Transverse colon (tissue), 4 donors: ENCODE data around the gene PPP1R14C. TPM values are rescaled to one million over a fixed set of nuclear protein-coding genes. Genes with fewer than 3 reads are reported as not detected.

Source experiments
- DNase-seq: peaks from one replicate; pipeline ENCODE4 v3.0.0-alpha.2; 2019
- H3K27ac ChIP-seq, 4 donors: fragments of 200-600 bp; sonication (generic); 2 replicates each; pipeline ENCODE4 v1.5.1; 2016 to 2018; ENCODE audit warnings: inconsistent platforms in 4 of 4
- H3K27me3 ChIP-seq: fragments of 200-600 bp; sonication (generic); 2 replicates; pipeline ENCODE4 v1.5.1; 2017; ENCODE audit warnings: inconsistent platforms
- H3K36me3 ChIP-seq, 4 donors: fragments of 200-600 bp; sonication (generic); 2 replicates each; pipeline ENCODE4 v1.5.1; 2017 to 2019; ENCODE audit warnings: inconsistent platforms in 4 of 4
- H3K4me1 ChIP-seq, 4 donors: fragments of 200-600 bp; sonication (generic); 2 replicates each; pipeline ENCODE4 v1.5.1; 2017 to 2020; ENCODE audit warnings: inconsistent platforms in 4 of 4
- H3K4me3 ChIP-seq, 4 donors: fragments of 200-600 bp; sonication (generic); 1 replicate in 1 of 4; 2 replicates in 3 of 4; pipeline versions ENCODE4 v1.5.1 to v1.6.1; 2017 to 2019; ENCODE audit warnings: inconsistent platforms in 4 of 4
- H3K9me3 ChIP-seq, 2 donors: fragments of 200-600 bp; sonication (generic); 2 replicates each; pipeline ENCODE4 v1.5.1; 2017 to 2019; ENCODE audit warnings: inconsistent platforms in 2 of 2
- EP300 ChIP-seq: sonication (generic); formaldehyde crosslinking; IDR thresholded peaks from one replicate; pipeline ENCODE4 v1.6.1; 2017; ENCODE audit warnings: antibody characterized with exemption, low read depth
- POLR2A ChIP-seq: fragments of 450-650 bp; IDR thresholded peaks from one replicate; pipeline ENCODE4 v1.6.1; 2016; ENCODE audit warnings: antibody characterized with exemption, mild to moderate bottlenecking, moderate library complexity
- POLR2AphosphoS5 ChIP-seq, 3 donors: sonication (generic); formaldehyde crosslinking; IDR thresholded peaks; one replicate each; pipeline ENCODE4 v1.6.1; 2016; ENCODE audit warnings: antibody characterized with exemption in 3 of 3
- WGBS, 2 donors: methylation state at CpG; one replicate each; pipeline ENCODE4 v1.1.5; 2018; ENCODE audit warnings: low coverage in 1 of 2; 5-methylcytosine and 5-hydroxymethylcytosine counted together
- in situ Hi-C, 4 donors: fragments of 200-750 bp; cut with MboI; loops; one replicate each; pipeline versions ENCODE4 v1.15.0 to v1.15.1; 2017; ENCODE audit warnings: low sequenced_read_pairs in 3 of 4, low pct_ligation_motif_present in 1 of 4, low pct_unique_long_range_greater_than_20kb in 1 of 4
- intact Hi-C: fragments of 100-400 bp; cut with DNase I; formaldehyde crosslinking; loops from one replicate; pipeline ENCODE4 v1.15.1; 2023; ENCODE audit warnings: low total_unique reads
- total RNA-seq, 4 donors: library from RNA; depleted of rRNA; stranded (reverse); fragments of >200 nt; gene quantifications; one replicate each; pipeline ENCODE4 v1.1.0, GENCODE V29; 2016
- TF ChIP-seq, protein P1 (sequence below), 5 experiments: fragments of 200-600 bp in 3 of 5; fragments of 450-650 bp in 2 of 5; sonication (generic) in 3 of 5; IDR thresholded peaks; 1 replicate in 2 of 5; 2 replicates in 3 of 5; pipeline ENCODE4 v1.5.1; 2016 to 2017; ENCODE audit warnings: antibody characterized with exemption in 5 of 5, inconsistent platforms in 3 of 5, mild to moderate bottlenecking in 2 of 5, moderate library complexity in 1 of 5

Gene PPP1R14C
- total RNA-seq, 4 donors from 2014 or later, result 1.2 to 64.5 (median 38.8) TPM

GRCh38 chr6:150169181-150169580 is 26.3 kb downstream of the PPP1R14C start:
- Histone ChIP-seq H3K4me3 (no peak overlapping the region), H3K9me3 (no peaks in the 10 kb centered on the region), H3K4me1 (peaks cover 0 to 4% (median 0%) of the 10 kb centered on the region in 4 donors), H3K27me3 (no peaks in the 10 kb centered on the region), H3K36me3 (no peaks in the 10 kb centered on the region), H3K27ac (no peak overlapping the region)
- in situ Hi-C loops, result no loop called here
- no peak for DNase-seq
- TF ChIP-seq POLR2A (no peak), POLR2AphosphoS5 (IDR thresholded peaks at IDR 0.05) (no peak), EP300 (no peak)
- TF ChIP-seq, protein P1, sequence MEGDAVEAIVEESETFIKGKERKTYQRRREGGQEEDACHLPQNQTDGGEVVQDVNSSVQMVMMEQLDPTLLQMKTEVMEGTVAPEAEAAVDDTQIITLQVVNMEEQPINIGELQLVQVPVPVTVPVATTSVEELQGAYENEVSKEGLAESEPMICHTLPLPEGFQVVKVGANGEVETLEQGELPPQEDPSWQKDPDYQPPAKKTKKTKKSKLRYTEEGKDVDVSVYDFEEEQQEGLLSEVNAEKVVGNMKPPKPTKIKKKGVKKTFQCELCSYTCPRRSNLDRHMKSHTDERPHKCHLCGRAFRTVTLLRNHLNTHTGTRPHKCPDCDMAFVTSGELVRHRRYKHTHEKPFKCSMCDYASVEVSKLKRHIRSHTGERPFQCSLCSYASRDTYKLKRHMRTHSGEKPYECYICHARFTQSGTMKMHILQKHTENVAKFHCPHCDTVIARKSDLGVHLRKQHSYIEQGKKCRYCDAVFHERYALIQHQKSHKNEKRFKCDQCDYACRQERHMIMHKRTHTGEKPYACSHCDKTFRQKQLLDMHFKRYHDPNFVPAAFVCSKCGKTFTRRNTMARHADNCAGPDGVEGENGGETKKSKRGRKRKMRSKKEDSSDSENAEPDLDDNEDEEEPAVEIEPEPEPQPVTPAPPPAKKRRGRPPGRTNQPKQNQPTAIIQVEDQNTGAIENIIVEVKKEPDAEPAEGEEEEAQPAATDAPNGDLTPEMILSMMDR (IDR thresholded peaks at IDR 0.05), result no peak
- 46 to 61% methylated on average over 2 of the region's 2 CpGs for WGBS, 2 donors
- intact Hi-C loops, result no loop called here

- 68 to 100% methylated on average over 2 to 4 of the region's 4 CpGs for WGBS, 2 donors
- H3K4me3 ChIP-seq, result no peak overlapping the region
- no peaks in the 10 kb centered on the region for H3K27me3 ChIP-seq
- H3K9me3 ChIP-seq, result no peaks in the 10 kb centered on the region
- intact Hi-C loops, result no loop called here
- no peak overlapping the region for H3K27ac ChIP-seq
- peaks cover 0 to 4% (median 0%) of the 10 kb centered on the region in 4 donors for H3K4me1 ChIP-seq
- H3K36me3 ChIP-seq, result no peaks in the 10 kb centered on the region
- DNase-seq, result no peak
- in situ Hi-C loops, result no loop called here
- TF ChIP-seq EP300 (no peak), POLR2A (no peak), POLR2AphosphoS5 (IDR thresholded peaks at IDR 0.05) (no peak)
- TF ChIP-seq, protein P1 (IDR thresholded peaks at IDR 0.05), result no peak
These were observed 26.8 kb downstream of the PPP1R14C start for GRCh38 chr6:150169609-150170008.

DNA sequence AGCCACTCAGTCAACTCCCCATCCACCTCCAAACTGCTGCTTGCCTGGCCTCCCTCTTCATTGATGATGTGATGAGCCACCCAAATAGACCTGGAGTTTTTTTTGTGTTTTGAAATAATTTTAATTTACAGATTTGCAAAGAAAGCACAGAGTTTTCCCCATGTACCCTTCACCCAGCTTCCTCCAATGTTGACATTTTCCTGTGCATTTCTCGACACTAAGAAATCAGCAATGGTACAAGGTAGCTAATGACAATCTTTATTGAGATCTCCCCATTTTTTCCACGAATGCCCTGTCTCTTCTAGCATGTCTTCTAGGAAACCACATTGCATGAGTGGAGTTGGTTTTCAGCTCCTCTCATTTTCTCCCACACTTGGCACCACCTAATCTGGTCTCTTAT is 30.1 kb downstream of the PPP1R14C start:
- Histone ChIP-seq H3K36me3 (no peaks in the 10 kb centered on the region), H3K4me3 (no peak overlapping the region), H3K9me3 (no peaks in the 10 kb centered on the region), H3K4me1 (peaks cover 12 to 29% (median 25%) of the 10 kb centered on the region in 4 donors), H3K27me3 (no peaks in the 10 kb centered on the region), H3K27ac (no peak overlapping the region)
- intact Hi-C loops, result no loop called here
- DNase-seq, result no peak
- 91 to 100% methylated on average over 2 of the region's 2 CpGs for WGBS, 2 donors
- in situ Hi-C loops, result no loop called here
- TF ChIP-seq, protein P1 (IDR thresholded peaks at IDR 0.05), result no peak
- no peak for TF ChIP-seq POLR2A
- TF ChIP-seq EP300, result no peak
- TF ChIP-seq POLR2AphosphoS5 (IDR thresholded peaks at IDR 0.05), result no peak

DNA sequence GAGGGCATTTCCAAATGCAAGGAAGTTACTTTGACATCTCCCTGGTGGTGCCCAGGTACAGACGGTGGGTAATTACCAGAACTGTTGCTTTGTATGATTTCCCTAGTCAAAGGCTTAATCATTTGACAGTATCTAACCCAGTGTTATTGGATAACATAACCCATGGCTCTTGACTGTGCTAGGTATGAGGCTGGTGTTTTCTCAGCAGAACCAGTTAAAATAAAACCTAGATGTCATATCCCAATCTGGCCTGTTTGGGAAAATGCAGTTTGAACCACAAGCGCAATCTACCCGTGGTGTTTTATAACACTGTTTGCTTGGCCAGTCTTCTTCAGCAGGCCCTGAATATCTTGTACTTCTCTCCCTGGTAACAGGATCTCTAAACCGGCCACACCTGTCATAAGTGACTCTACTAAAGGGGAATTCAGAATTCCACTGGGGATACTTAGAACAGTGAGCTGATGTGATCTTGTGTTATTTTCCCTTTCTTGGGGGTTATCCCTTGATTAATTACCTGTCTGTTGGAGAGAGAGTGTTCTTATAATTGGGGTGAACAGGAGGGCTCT is 32.8 kb downstream of the PPP1R14C start:
- in situ Hi-C loops, result no loop called here
- no peak for DNase-seq
- whole genome bisulfite sequencing, 2 donors, result 37 to 44% methylated on average over 1 to 4 of the region's 4 CpGs
- peak overlapping the region; percentile 76 to 82 (median 80) for H3K27ac ChIP-seq
- no peaks in the 10 kb centered on the region for H3K36me3 ChIP-seq
- TF ChIP-seq, protein P1 (IDR thresholded peaks at IDR 0.05), result no peak
- TF ChIP-seq POLR2A (no peak), EP300 (no peak), POLR2AphosphoS5 (IDR thresholded peaks at IDR 0.05) (no peak)
- intact Hi-C loops, result no loop called here
- H3K4me3 ChIP-seq, result no peak overlapping the region
- peaks cover 17 to 36% (median 30%) of the 10 kb centered on the region in 4 donors for H3K4me1 ChIP-seq
- no peaks in the 10 kb centered on the region for H3K27me3 ChIP-seq
- no peaks in the 10 kb centered on the region for H3K9me3 ChIP-seq
